Measurements from ENCODE around the gene TNRC6C. TPM values are rescaled to one million over a fixed set of nuclear protein-coding genes. Genes with fewer than 3 reads are reported as not detected.
A peak's percentile ranks its signal among the peaks of the same experiment; 100 is the strongest.

TNRC6C gene
- total and polyA plus RNA-seq, 2 of the 13 experiments (the other 11 are each of a cell fraction or from before 2014, with no cell fraction given) = 0.66 to 4.9 TPM

GRCh38 chr17:77957857-77958715 is at the start of gene TNRC6C (continued):
- TF ChIP-seq ZNF574 (CRISPR knock-in tag; IDR thresholded peaks at IDR 0.05) (peak; percentile 86), RBAK (CRISPR knock-in tag; IDR thresholded peaks at IDR 0.05) (no peak), FLYWCH1 (CRISPR knock-in tag; IDR thresholded peaks at IDR 0.05) (no peak), ZNF770 (CRISPR knock-in tag; IDR thresholded peaks at IDR 0.05) (0 out of 2 replicates have a peak, but pooled peaks have one; percentile 49), FOXO1 (CRISPR knock-in tag; IDR thresholded peaks at IDR 0.05) (no peak; the same call in 1 of the 2 replicates), NFE2 (CRISPR knock-in tag; IDR thresholded peaks at IDR 0.05) (no peak), MYC (CRISPR knock-in tag; IDR thresholded peaks at IDR 0.05; ENCODE audit: borderline replicate concordance) (peak; percentile 86), ZBTB39 (CRISPR knock-in tag; IDR thresholded peaks at IDR 0.05) (no peak; the same call in 1 of the 2 replicates), SETDB1 (CRISPR knock-in tag; IDR thresholded peaks at IDR 0.05; ENCODE audit: borderline replicate concordance) (no peak), BRCA1 (CRISPR knock-in tag; IDR thresholded peaks at IDR 0.05) (peak; percentile 88), NCOA1 (CRISPR knock-in tag; IDR thresholded peaks at IDR 0.05) (no peak), ZBTB4 (CRISPR knock-in tag; IDR thresholded peaks at IDR 0.05; ENCODE audit: borderline replicate concordance) (no peak), ZNF510 (CRISPR knock-in tag; IDR thresholded peaks at IDR 0.05; ENCODE audit: low read depth) (peak; percentile 86), CC2D1A (CRISPR knock-in tag; IDR thresholded peaks at IDR 0.05) (0 out of 2 replicates have a peak, but pooled peaks have one; percentile 71), IKZF4 (CRISPR knock-in tag; IDR thresholded peaks at IDR 0.05; ENCODE audit: borderline replicate concordance, low read depth, not compliant biosample characterization) (peak; percentile 32), CSRNP2 (CRISPR knock-in tag; conservative IDR thresholded peaks at IDR 0.05; ENCODE audit: low read depth) (peak; percentile 80; the same call in 1 of the 2 replicates)
